GDM1 (cell line): Measurements from ENCODE around the gene CALML6.
A peak's percentile ranks its signal among the peaks of the same experiment; 100 is the strongest.

ENCODE experiments used
- DNase-seq: peaks from one replicate; lab custom pipeline; 2025; lab: John Stamatoyannopoulos, UW

CALML6 gene

DNA sequence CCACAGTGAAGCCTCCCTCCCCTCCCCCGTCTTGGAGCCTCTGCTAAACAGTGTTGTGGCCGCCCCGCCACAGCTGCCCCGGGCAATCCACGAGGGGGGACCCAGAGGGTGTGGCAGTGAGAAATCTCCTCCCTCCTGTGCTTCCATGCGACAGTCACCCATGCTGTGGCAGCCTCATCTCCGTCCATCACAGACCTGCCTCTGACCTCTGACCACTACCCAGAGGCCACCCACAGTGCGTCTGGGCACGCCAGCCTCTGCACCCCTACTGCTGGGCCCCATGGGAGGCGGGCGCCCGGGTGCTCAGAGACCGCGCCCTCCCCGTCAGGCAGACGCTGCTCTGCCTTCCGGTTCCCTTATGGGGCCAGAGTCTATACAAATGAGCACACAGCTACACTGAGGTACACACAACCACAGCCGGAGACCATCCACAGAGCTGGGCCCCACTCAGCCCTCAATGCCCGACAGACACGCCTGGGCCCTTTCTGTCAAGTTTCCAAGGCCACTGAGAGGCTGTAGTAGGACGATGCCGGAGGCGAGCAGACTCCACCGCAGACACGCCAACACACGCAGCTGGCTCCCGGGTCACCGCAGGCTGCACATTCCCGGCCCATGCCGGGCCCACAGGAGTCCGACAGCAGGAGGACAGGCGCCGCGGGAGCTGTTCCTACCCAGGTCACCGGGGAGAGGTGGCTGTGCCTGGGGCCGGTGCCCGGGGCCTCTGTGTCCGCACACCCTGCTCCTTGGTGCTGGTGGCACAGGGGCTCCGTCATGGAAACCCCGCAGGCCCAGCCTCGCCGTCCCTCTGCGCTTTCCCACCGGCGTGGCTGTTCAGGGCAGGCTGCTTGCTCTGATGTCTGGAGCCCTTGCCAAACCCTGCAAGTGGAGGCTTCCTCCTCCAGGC is 27.9 kb downstream of the CALML6 start:
- DNase-seq: no peak

DNA sequence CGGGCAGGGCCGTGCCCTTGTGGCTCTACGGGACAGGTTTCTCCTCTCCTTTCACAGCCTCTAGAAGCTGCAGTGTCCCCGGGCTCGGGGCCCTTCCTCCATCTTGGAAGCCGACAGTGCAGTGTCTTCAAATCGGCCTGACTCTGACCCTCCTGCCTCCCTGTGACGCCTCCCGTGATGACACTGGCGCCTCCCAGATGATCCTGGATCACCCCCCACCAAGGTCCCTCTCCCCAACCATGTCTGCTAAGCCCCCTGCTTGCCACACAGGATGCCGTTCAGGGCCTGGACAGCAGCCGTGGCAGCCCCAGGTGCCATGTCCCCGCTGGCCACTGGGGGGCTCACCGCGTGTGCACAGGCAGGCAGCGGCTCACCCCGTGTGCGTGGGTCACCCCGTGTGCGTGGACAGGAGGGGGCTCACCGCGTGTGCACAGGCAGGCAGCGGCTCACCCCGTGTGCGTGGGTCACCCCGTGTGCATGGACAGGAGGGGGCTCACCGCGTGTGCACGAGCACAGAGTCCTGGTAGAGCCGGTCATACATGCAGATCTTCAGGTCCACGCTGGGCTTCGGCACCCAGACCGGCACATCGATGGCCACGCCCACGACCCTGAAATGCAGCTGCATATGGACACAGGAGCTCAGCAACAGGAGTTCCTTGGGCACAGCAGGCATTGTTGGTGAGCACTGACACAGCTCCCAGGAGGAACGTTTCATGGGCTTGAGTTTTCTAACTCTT is 28.9 kb downstream of the CALML6 start:
- DNase-seq: no peak

DNA sequence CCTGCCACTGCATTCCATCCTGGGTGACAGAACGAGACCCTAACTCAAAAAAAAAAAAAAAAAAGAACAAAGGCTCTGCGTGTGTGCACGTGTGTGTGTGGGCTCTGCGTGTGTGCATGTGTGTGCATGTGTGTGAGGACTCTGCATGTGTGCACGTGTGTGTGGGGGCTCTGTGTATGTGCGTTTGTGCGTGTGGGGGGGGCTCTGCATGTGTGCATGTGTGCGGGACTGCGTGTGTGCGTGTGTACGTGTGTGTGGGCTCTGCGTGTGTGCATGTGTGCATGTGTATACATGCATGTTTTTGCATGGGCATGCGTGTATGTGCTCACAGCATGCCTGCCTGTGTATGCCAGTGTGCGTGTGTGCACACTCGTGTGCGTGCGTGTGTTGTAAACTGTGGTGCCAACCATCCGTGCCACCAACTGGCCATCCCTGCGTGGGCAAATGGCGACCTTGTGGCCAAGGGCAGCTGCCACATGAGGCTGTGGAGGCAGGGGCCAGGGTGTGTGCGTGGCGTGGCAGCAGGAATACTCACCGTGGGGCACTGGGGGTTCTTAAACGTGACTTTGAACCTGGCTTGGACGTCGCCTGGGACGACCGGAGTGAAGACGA is 30.8 kb downstream of the CALML6 start:
- no peak for DNase-seq

DNA sequence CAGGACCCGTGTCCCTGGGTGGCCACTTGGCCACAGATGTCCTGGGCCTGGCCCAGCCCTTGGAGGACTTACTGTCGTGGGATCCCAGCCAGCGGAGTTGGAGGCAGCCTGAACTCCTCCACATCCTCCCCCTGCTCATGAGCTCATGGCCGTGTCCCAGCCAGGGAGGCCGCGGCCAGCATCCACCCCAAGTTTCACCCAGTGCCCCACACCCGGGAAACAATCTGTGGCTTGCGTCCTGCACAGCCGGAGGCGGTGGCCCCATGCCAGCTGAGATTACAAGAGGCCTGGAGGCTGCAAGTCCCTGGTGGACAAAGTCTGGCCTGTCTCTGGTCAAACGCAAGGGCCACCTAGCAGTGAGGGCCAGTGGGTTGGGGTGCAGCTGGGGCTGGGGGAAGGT is 31.5 kb downstream of the CALML6 start:
- DNase-seq: no peak

DNA sequence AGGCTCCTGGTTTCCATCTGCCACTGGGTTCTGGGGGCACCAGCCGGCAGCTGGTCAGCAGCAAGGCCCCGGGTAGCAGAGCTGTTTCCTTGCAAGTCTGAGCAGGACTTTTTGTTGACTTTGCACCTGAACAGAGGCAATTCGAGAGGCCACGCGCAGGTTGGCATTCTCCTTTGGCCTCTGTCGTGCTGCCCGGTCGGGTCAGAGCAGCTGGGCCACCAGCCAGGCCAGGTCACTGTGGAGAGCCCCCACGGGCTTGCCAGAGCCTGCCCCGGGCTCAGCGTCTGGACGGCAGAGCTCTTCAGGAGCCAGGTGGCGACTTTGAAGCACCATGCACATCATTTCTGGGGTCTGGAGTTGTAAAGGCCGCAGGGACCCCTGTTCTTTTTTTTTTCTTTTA is 32.4 kb downstream of the CALML6 start:
- DNase-seq: no peak

DNA sequence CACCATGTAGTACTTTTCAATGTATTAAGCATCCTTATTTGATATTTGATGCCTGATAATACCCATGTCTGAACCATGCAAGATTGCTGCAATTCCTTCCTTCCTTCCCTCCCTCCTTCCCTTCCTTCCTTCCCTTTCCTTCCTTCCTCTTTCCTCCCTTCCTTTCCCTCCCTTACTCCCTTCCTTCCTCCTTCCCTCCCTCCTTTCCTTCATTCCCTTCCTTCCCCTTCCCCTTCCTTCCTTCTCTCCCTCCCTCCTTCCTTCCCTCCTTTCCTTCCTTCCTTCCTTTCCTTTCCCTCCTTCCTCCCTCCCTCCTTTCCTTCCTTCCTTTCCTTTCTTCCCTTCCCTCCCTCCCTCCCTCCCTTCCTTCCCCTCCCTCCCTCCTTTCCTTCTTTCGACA is 33.7 kb downstream of the CALML6 start:
- no peak for DNase-seq

DNA sequence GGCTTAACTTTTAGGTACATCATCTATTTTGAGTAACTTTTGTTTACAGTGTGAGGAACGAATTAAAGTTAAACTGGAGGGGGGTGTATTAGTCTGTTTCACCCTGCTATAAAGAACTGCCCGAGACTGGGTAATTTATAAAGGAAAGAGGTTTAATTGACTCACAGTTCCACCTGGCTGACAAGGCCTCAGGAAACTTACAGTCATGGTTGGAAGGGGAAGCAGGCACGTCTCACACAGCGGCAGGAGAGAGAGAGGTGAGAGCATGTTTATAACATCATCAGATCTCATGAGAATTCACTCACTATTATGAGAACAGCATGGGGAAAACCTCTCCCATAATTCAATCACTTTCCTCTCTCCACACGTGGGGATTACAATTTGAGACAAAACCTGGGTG is 35.9 kb downstream of the CALML6 start:
- DNase-seq: no peak

DNA sequence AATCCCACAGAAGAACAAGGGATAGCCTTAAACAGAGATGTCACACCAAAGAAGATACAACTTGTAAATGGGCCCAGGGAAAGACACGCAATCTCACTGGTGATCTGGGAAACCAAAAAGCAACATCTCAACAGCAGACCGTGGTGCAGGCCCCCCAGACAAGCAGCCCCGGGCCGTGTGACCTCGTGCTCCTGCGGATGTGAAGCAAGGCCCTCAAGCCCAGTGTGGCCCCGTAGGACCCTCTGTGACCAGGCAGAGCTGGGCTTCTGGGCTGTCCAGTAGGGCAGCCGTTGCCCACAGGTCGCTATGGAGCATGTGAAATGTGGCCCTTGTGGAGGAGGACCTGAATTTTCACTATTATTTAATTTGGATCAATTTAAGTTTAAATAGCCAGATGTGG is 39.0 kb downstream of the CALML6 start:
- DNase-seq: no peak

DNA sequence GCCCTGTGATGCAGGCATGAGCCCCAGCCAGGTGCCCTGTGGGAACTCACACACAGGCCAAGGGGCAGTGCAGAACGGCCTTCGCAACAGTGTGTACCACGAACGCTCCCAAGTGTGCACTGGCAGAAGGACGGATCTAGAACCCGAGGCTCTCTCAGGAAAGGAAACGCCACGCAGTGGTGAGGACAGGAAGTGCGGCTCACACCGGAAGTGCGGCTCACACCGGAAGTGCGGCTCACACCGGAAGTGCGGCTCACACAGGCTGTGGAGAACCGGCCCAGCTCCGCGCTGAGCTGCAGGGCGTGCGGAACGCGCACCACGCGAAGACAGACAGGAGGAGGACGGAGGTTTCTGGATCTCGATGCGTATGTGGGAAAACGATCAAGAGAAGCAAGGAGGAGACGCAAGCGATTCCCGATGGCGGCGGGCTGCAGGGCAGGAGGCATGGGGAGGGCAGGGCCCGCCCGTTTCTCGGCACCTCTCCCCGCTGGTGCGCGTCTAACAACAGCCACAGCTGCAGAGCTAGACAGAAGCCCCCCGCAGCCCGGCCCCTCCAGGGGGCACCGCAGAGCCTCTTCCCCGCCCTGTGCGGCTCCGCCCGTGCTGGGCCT is 39.9 kb downstream of the CALML6 start:
- no peak for DNase-seq

DNA sequence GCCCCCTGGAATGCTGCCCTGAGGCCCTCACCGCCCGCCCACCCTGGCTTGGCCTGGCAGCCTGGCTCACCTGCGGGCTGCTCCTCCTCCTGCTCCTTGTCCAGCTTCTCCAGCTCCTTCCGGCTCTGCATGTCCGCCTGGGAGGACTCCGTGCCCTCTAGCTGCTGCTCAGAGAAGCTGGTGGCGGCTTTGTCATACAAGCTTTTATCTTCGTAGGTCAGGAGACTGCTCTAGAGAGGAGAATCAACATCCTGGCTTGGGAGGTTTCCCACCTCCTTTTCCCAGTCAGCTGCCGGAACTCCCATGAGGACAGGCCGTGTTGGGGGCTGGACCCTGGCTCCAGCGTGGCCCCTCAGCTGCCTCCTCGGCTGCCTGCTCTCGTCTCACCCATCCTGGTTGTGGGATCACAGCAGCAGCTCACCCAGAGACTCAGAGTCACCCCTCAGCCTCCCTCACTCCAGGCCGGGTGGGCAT is 40.6 kb downstream of the CALML6 start:
- no peak for DNase-seq

DNA sequence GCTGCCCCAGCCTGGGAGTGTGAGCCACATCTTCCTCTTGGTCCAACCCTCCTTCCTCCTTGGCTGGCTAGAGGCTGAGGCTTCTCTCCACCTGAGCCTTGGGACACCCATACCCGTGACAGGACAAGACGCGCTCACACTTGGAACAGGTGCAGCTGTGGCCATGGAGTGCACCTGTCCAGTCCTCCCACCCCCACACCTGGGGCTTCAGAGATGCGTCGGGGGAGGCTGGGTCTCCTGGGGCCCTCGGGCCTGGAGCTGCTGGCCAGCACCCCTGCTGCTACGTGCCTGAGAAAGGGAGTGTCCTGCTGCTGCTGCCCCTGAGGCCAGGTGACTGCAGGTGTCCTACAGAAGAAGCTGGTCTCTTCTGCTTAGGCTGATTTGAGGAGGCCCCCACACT is 41.0 kb downstream of the CALML6 start:
- DNase-seq: no peak

DNA sequence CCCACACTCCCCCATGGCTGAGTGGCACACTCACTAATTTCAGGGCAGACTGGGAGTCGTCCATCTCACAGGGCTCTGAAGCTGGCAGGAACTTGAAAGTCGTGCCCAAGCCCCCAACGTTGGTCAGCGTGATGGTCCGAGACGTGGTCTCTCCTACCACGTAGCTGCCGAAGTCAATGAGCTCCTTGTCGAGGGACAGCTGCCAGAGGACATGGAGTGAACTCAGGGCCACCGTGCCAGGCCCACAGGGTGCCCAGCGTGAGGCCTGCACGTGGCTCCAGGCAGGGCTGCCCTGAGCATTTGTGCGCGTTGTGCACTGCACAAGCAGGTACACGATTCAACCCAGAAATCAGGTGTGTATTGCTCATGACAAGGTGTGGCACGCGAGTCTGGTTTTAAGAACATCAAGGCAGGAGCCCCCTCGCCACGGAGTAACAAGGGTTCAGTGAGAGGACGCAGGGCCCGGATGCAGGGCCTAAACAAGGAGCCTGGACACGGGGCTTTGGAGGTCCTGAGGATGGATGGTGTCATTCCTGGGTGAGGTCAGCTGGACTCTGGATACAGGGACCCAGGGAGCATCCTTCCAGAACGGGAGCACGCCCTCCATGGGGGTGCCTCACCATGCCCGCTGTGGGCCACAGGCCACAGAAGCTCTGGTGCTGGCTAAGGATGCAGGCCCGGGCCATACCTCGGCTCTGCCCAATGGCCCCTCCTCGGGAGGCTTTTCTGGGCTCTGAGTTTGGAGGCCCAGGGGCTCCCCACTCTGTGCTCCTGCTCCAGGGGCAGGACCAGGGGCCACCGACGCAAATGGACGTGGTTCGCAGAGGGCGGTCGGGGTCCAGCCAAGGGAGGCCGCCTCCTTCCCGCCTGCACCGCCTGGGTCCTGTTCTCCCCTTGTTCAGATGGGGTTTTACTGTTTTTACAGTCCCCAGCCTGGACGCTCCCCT is 41.8 kb downstream of the CALML6 start:
- no peak for DNase-seq

DNA sequence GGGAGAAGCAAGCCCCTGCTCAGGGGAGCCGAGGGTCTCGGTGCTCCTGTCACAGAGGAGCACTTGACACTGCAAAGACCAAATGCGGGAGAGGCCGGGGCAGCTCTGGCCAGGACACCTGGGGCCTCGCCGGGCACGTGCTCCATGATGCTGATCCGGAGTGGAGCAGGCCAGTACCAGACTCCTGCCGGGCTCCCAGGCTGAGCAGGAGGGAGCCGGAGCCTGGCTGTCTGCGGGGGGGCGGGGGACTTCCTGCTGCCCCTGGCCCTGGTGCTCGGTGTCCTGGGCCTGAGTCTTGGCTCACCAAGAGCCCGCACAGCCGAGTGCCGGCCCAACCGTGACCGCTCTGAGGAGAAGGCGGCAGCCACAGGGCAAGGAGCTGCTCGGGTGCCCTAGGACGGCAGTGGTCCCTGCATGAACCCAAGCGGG is 42.5 kb downstream of the CALML6 start:
- DNase-seq: no peak

DNA sequence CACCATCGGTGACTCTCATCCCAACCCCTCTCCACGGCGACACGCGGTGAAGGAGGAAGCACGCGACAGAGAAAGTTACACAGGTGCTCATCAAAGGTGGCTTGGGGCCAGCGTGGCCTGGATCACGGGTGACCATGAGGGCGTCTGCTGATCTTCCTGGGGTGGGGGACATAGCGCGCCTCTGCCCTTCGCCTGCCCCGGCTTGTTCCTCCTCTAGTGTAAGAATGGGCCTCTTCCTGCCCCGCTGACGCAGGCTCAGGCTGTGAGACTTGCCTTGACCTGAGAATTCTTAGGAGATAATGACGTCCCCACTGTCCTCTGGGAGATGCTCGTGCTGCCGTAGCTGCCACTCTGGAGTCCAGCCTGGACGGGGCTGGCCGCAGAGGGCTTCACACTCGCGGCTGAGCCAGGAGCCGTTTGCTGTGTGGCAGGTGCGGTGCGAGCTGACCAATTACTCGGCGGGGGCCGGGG is 43.0 kb downstream of the CALML6 start:
- no peak for DNase-seq

DNA sequence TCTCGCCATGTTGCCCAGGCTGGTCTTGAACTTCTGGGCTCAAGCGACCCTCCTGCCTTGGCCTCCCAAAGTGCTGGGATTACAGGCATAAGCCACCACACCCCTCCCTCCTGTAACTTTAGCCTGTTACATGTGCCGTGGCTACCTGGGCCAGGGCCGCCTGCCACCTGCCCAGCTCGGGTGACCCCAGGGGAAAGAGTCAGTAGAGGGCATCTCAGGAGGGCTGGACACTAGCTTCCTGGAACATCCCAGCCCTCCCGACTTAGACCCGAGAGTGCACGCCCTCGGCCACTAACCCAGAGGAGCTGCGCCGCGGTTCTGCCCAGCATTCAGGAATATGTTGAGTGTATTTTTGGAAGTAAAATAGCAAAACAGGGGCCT is 44.4 kb downstream of the CALML6 start:
- DNase-seq: no peak

DNA sequence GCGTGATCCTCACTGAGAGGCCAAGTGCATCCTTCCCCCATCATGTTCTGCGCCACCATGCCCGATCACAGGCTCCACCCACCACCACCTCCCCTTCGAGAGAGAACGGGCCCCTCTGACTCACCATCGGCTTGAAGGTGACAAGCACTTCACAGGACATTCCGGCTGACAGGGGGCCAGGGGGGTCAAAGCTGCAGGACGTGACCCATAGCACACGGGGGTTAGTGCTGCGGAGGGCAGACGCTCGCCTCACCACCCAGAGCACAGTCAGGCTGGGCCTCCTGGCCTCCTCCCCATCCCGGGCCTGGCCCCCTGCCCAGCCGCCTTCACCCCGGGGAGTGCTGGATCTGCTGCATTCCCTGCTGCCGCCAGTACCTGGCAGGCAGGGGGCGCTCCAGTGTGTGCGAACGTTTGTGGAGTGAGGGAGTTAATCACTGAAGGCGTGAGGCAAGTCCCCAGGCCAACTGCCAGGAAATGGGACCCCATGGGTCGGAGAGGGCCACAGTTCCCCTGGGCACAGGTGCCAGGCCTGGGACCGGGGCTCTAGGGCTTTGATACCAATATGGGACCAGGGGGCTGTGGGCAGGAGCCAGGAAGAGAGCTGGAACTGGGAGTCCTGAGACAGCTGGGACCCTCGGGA is 44.9 kb downstream of the CALML6 start:
- DNase-seq: peak; percentile 52

DNA sequence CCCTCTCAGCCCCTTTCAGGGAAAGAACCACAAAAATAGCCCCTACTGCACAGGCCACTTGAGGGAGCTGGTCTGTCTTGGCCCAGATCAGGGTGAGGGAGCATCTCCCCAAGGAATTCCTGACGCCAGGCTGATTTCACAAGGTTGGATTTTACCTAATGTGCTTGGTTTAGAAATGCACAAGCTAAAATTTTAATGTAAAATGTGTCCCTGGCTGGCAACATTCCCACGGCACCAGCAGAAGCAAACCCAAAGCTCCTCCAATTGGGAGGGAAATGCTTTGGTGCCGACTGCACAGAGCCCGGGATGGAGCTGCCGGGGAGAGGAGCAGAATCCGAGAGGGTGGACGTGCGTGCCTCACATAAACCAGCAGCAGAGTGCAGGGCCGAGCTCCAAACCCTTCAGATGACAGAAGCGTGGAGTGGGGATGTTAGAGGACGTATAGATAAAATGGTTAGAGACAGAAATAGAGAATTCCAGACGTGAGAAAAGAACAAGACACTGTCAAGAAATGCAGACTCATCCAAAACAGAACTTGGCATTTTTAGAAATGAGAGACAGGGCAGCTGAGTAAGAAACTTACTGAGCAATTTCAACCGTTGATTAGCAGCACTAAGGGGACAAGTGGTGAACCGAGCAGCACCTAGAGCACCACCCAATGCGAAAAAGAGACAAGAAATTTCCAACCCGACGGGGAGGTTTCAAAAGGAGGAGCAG is 45.6 kb downstream of the CALML6 start:
- no peak for DNase-seq

DNA sequence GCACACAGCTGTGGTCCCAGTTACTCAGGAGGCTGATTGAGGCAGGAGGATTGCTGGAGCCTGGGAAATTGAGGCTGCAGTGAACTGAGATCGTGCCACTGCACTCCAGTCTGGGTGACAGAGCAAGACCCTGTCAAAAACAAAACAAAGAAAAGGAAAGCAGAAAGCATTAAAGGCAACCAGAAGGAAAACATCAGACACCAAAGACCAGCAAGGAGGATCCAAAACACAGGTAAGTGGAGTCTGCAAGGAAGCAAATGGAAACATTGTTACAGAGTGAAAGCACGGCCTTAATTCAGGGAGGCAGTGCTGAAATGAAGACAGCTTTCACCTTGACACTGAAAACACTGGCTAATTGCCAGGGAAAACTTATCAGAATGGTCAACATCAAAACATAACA is 47.7 kb downstream of the CALML6 start:
- DNase-seq: no peak

DNA sequence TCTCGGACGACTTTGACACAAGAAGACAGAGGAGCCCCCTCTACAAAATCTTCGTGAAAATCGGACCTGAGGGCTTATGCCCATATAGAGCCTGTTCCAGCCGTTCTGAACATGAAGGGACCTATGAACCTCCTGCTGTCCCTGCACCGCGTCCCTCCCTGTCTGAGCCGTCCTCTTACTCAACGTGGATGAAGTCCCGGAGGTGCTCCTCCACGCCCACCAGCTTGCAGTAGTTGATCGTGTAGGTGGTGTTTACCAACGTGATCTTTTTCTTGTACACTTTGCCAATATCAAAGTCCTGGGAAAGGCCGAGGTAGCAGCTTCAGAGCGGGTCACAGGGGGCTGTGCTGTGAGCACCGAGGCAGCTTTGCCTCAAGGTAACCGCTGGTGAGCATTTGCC is 48.5 kb downstream of the CALML6 start:
- no peak for DNase-seq

DNA sequence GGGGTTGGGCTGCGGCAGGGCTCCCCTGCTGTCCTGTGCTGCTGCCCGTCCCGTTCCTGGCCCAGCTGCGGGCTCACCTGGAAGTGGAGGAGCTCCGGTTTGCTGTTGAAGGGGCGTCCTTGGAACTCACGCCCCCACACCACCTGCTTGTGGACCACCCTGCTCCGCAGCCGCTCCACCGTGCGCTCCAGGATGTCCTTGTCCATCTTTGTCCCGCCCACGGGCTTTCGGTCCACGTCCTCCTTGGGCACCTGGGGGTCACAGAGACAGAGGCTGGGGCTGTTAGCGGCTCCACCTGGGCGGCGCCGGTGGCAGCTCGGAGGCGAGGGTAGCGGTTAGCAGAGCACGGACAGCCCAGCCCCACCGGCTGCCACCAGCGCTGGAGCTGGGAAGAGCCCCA is 49.8 kb downstream of the CALML6 start:
- DNase-seq: no peak
